Fibroblast of the aortic adventitia (primary cell): ENCODE measurements around the gene ABCA4. TPM values are rescaled to one million over a fixed set of nuclear protein-coding genes. Genes with fewer than 3 reads are reported as not detected.

ENCODE experiments used
- DNase-seq: peaks from one replicate; pipeline ENCODE4 v3.0.0-alpha.2; 2010; ENCODE audit warnings: low read depth
- H3K4me3 ChIP-seq: 2 replicates; pipeline ENCODE4 v1.5.1; 2011; ENCODE audit warnings: low read depth, mild to moderate bottlenecking, control low read depth, low read length, moderate library complexity
- total RNA-seq: library from RNA; depleted of rRNA; stranded (reverse); fragments of >200 nt; gene quantifications from 2 replicates; pipeline ENCODE4 v1.2.3, GENCODE V29; 2012; ENCODE audit warnings: low replicate concordance
- TF ChIP-seq, protein P1 (sequence below): IDR thresholded peaks from 2 replicates; pipeline ENCODE4 v1.5.1; 2011; ENCODE audit warnings: mild to moderate bottlenecking, low read length, control low read depth, inconsistent platforms; ENCODE audit not compliant: insufficient read depth

Gene ABCA4
- total RNA-seq, 1 donor = 0.09 TPM

DNA sequence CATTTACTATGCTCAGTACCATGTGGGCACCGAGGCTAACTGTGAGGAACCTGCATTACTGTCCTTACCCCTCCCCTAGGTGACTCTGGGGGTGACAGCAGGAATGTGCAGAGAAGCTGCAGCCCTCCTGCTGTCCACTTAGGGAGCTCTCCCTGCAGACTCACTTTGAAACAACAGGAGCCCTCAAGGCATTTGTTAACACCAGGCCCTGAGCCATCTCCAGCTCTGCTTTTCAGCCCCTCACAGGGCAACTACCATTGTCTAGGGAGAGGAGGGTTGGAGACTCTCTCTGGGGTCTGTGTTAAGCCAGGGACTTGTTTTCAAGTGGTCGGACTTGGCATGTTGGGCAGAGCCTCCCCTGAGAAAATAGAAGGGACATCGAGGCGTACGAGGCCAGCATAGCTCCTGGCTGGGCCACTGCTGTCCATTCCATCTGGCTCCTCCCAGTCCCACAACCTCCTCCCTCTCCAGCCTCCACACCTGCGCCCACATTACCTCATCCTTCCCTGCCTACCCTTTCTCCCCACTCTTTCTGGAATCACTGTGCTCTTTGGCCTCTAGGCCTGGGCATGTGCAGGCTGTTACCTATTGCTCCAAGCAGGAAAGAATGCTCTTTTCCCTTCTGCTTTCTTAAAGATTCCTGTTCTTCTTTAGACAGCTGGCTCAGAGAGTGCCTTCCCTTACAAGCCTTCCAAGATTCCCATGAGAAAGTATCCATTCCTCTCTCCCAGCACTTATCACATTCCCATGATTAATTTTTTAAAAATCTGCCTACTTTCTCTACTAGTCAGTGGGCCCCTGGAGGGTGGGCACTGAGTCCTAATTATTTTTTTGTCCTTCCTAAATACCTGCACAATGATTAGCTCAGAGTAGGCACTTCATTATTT is 109.0 kb downstream of the ABCA4 start:
- DNase-seq = peak; percentile 47
- H3K4me3 ChIP-seq = no peak overlapping the region

DNA sequence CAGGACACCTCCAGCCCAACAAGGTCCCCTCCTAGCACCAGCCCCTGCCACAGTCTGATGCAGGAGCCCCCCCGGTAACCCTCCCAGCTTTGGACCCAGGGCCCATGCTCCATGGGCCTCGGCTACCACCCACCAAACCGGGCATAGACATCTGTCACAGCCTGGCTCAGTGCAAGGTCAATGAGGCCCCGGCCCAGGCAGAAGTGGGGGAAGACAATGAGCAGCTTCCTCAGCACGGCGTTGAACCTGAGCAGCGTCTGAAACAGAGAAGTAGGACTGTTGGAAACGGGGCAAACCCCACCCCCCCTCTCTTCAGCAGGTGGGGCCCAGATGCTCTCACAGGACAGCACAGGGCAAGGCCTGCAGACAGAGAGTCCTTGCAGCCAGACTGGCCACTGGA is 109.8 kb downstream of the ABCA4 start:
- no peak for DNase-seq
- TF ChIP-seq, protein P1, sequence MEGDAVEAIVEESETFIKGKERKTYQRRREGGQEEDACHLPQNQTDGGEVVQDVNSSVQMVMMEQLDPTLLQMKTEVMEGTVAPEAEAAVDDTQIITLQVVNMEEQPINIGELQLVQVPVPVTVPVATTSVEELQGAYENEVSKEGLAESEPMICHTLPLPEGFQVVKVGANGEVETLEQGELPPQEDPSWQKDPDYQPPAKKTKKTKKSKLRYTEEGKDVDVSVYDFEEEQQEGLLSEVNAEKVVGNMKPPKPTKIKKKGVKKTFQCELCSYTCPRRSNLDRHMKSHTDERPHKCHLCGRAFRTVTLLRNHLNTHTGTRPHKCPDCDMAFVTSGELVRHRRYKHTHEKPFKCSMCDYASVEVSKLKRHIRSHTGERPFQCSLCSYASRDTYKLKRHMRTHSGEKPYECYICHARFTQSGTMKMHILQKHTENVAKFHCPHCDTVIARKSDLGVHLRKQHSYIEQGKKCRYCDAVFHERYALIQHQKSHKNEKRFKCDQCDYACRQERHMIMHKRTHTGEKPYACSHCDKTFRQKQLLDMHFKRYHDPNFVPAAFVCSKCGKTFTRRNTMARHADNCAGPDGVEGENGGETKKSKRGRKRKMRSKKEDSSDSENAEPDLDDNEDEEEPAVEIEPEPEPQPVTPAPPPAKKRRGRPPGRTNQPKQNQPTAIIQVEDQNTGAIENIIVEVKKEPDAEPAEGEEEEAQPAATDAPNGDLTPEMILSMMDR = no peak
- no peak overlapping the region for H3K4me3 ChIP-seq

More for the DNA sequence above, 109.0 kb downstream of the ABCA4 start:
- TF ChIP-seq, protein P1 = no peak

DNA sequence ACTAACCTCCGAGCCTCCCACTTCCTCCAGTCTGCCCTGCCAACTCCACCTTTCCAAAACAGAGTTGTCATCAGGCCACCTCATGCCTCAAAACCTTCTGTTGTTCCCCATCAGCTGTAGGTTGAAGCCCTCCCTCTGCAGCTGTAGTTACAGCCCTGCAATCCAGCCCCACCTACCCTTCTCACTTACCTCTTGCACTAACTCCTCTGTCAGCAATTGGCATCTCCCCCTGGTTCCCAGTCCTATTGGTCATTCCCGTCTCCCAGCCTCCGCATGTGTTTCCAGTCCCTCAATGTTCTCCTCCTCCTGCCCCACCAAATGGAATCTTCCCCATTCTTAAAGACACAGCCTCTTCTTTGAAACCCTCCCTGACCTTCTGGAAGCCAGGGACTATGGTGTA is 111.6 kb downstream of the ABCA4 start:
- TF ChIP-seq, protein P1 = no peak
- DNase-seq = no peak
- H3K4me3 ChIP-seq = no peak overlapping the region

DNA sequence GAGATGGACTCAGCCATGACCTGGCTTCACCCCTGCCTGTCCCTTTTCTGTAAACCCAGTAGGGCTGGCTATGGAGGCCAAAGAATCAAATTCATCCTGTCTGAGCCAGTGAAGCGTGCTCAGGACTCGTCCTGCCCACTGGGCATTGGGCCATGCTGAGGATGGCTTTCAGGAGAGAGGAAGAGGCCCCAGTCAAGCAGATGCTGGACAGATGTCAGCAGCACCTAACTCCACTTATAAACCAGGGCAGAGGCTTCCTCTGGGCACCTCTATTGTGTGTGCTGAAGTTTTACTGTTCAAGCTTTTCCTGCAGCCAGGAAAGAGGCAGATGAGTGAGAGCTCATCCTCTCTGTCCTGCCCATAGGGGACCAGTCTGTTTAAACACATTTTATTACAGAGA is 114.3 kb downstream of the ABCA4 start:
- no peak overlapping the region for H3K4me3 ChIP-seq
- TF ChIP-seq, protein P1 = no peak
- DNase-seq = no peak

DNA sequence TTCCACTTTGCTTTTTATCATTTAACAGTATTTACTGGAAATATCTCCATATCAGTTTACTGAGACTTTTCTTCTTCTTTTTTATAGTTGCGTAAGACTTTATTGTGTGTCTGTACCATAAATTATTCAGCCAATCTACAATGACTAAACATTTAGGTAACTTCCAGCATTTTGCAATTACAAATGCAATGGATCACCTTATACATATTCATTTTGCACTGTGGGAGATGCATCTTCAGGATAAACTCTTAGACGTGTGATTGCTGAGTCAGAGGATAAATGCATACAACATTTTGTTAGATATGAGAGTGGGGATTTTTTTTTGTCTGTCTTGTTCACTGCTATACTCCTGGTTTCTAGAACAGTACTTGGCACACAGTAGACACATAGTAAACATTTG is 116.0 kb downstream of the ABCA4 start:
- H3K4me3 ChIP-seq = no peak overlapping the region
- TF ChIP-seq, protein P1 = no peak
- peak; percentile 52 for DNase-seq

DNA sequence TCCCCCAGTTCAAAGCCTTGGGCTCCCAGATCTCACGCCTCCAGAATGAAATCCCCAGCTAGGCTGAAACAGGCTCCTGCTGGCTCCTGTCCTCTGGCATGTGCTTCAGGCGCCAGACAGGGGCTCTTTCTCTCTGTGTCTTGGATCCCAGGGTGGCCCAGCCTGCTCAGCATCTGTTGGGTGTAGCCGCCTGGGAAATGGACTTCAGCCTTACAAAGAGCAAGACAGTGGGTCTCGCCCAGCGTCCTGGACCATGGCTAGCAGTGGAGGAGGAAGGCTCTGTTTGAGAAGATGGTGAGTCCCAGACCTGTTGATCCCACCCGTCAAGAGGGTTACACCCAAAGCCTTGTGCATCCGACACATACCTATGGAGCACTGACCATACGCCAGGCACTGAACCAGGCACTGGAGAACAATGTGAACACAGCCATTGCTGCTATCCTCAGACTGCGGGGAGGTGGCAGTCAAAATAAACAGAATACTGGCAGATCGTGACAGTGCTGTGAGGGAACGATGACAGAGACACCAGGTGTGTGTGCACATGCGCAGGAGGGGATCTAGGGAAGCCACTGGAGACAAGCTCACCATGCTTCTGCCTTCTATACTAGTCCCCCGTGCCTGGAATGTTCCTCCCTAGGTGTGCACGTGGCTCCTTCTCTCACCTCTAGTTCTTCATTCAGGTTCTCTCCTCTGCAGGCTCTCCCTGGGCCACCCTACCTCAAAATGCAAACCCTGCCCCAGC is 118.7 kb downstream of the ABCA4 start:
- no peak overlapping the region for H3K4me3 ChIP-seq
- TF ChIP-seq, protein P1 = no peak
- DNase-seq = no peak
